HG03558 (cell line): ENCODE results near the gene ZPBP.
"Not testable (repeated sequence)": the region's sequence is repeated elsewhere in the genome, so short reads cannot be mapped to it uniquely, and the experiment has no call there.

Experiments used
- ATAC-seq: cut with Tn5 transposase; IDR thresholded peaks from one replicate; pipeline ENCODE4 v1.9.1; 2021; ENCODE audit warnings: moderate number of reproducible peaks; ENCODE audit not compliant: unreplicated experiment; ENCODE audit errors: extremely low read depth

The ZPBP gene

GRCh38 chr7:50047716-50048115 is 45.3 kb downstream of the ZPBP start:
- ATAC-seq, result no peak

- ATAC-seq, result not testable (repeated sequence)
These were observed 51.9 kb downstream of the ZPBP start for GRCh38 chr7:50041165-50041564.

- ATAC-seq, result no peak
These were observed 56.0 kb downstream of the ZPBP start for GRCh38 chr7:50037086-50037485.

- ATAC-seq, result no peak
These were observed 70.1 kb downstream of the ZPBP start for GRCh38 chr7:50022991-50023390.

- ATAC-seq, result no peak
These were observed 70.6 kb downstream of the ZPBP start for GRCh38 chr7:50022451-50022850.

GRCh38 chr7:49995681-49996080 is 97.4 kb downstream of the ZPBP start:
- no peak for ATAC-seq

- no peak for ATAC-seq
These were observed 106.9 kb downstream of the ZPBP start for GRCh38 chr7:49986191-49986590.

- ATAC-seq, result no peak
These were observed 112.6 kb downstream of the ZPBP start for GRCh38 chr7:49980465-49980864.

GRCh38 chr7:49976238-49976637 is 116.8 kb downstream of the ZPBP start:
- no peak for ATAC-seq

GRCh38 chr7:49974035-49974434 is 119.0 kb downstream of the ZPBP start:
- no peak for ATAC-seq

GRCh38 chr7:49937608-49938007 is 155.4 kb downstream of the ZPBP start:
- no peak for ATAC-seq

- ATAC-seq, result no peak
These were observed 161.4 kb downstream of the ZPBP start for GRCh38 chr7:49931627-49932026.

GRCh38 chr7:49928787-49929186 is 164.3 kb downstream of the ZPBP start:
- ATAC-seq, result no peak

GRCh38 chr7:49927631-49928030 is 165.4 kb downstream of the ZPBP start:
- no peak for ATAC-seq

- ATAC-seq, result no peak
These were observed 166.3 kb downstream of the ZPBP start for GRCh38 chr7:49926720-49927119.

- no peak for ATAC-seq
These were observed 181.1 kb downstream of the ZPBP start for GRCh38 chr7:49911909-49912308.

GRCh38 chr7:49894543-49894942 is 198.5 kb downstream of the ZPBP start:
- no peak for ATAC-seq

- ATAC-seq, result no peak
These were observed 199.9 kb downstream of the ZPBP start for GRCh38 chr7:49893131-49893530.

GRCh38 chr7:49892481-49892880 is 200.6 kb downstream of the ZPBP start:
- ATAC-seq, result no peak
